ENCODE data around the gene ACBD7. TPM values are rescaled to one million over a fixed set of nuclear protein-coding genes. Genes with fewer than 3 reads are reported as not detected.

Gene ACBD7
- total RNA-seq, 1 experiment from 2014 or later: 1.8 TPM

GRCh38 chr10:15137036-15137359, 48.4 kb upstream of the ACBD7 start:
- Histone ChIP-seq H3K4me1 (ENCODE audit: control insufficient read depth, insufficient read depth, low read length) (no peaks in the 10 kb centered on the region), H3K4me3 (ENCODE audit: low read depth in 2 of 2, low read length in 2 of 2) (no peak overlapping the region), H3K27me3 (ENCODE audit: control insufficient read depth, insufficient read depth, low read length) (no peaks in the 10 kb centered on the region), H3K36me3 (ENCODE audit: control insufficient read depth, insufficient read depth, low read length) (no peaks in the 10 kb centered on the region; the same call in 1 of the 2 replicates), H3K27ac (ENCODE audit: low read length) (no peak overlapping the region), H3K9me3 (ENCODE audit: control insufficient read depth, insufficient read depth, low read depth, low read length) (no peaks in the 10 kb centered on the region)
- ATAC-seq (no peak), DNase-seq (ENCODE audit: low read depth, low spot score) (no peak)
- in situ Hi-C loops (cut with HindIII; ENCODE audit: low pct_unique_long_range_greater_than_20kb, low sequenced_read_pairs): no loop called here
- TF ChIP-seq POLR2AphosphoS5 (IDR thresholded peaks at IDR 0.05; ENCODE audit: low read depth, low read length): no peak
- no peak for TF ChIP-seq SIN3A (IDR thresholded peaks at IDR 0.05; ENCODE audit: borderline replicate concordance, insufficient read depth, low read depth, low read length)
- no peak for TF ChIP-seq TCF7L2 (IDR thresholded peaks at IDR 0.05; ENCODE audit: low read depth, low read length)
- TF ChIP-seq CTCF (IDR thresholded peaks at IDR 0.05): no peak
- TF ChIP-seq REST (IDR thresholded peaks at IDR 0.05; ENCODE audit: insufficient read depth in 1 of 2, low read depth in 2 of 2, low read length in 1 of 2): no peak
- POLR2A ChIA-PET: no interaction called here
- intact Hi-C loops (cut with micrococcal nuclease; ENCODE audit: unreplicated experiment): no loop called here
- no TSS peak for BruUV-seq (replicated peaks)
- CTCF ChIA-PET: no interaction called here

- TF ChIP-seq POLR2AphosphoS5 (IDR thresholded peaks at IDR 0.05; ENCODE audit: low read depth, low read length) (no peak), CTCF (IDR thresholded peaks at IDR 0.05) (no peak), SIN3A (IDR thresholded peaks at IDR 0.05; ENCODE audit: borderline replicate concordance, insufficient read depth, low read depth, low read length) (no peak), TCF7L2 (IDR thresholded peaks at IDR 0.05; ENCODE audit: low read depth, low read length) (no peak), REST (IDR thresholded peaks at IDR 0.05; ENCODE audit: insufficient read depth in 1 of 2, low read depth in 2 of 2, low read length in 1 of 2) (no peak)
- CTCF ChIA-PET: no interaction called here
These were observed 47.8 kb upstream of the ACBD7 start for GRCh38 chr10:15136129-15137035.

More at GRCh38 chr10:15136129-15137035, 47.8 kb upstream of the ACBD7 start:
- Histone ChIP-seq H3K27ac (ENCODE audit: low read length) (no peak overlapping the region), H3K4me1 (ENCODE audit: control insufficient read depth, insufficient read depth, low read length) (no peaks in the 10 kb centered on the region), H3K36me3 (ENCODE audit: control insufficient read depth, insufficient read depth, low read length) (no peaks in the 10 kb centered on the region; the same call in 1 of the 2 replicates), H3K27me3 (ENCODE audit: control insufficient read depth, insufficient read depth, low read length) (no peaks in the 10 kb centered on the region), H3K4me3 (ENCODE audit: low read depth in 2 of 2, low read length in 2 of 2) (no peak overlapping the region), H3K9me3 (ENCODE audit: control insufficient read depth, insufficient read depth, low read depth, low read length) (no peaks in the 10 kb centered on the region)
- in situ Hi-C loops (cut with HindIII; ENCODE audit: low pct_unique_long_range_greater_than_20kb, low sequenced_read_pairs): no loop called here
- POLR2A ChIA-PET: no interaction called here
- intact Hi-C loops (cut with micrococcal nuclease; ENCODE audit: unreplicated experiment): no loop called here
- no peak for ATAC-seq
- BruUV-seq (replicated peaks): no TSS peak
- DNase-seq (ENCODE audit: low read depth, low spot score): no peak

All from Panc1 (cell line).